HG03135 (cell line): ENCODE data around the gene B9D2.
"Not testable (repeated sequence)": the region's sequence is repeated elsewhere in the genome, so short reads cannot be mapped to it uniquely, and the experiment has no call there.

Experiments used
- ATAC-seq: cut with Tn5 transposase; IDR thresholded peaks from one replicate; pipeline ENCODE4 v1.9.1; 2021; ENCODE audit warnings: mild to moderate bottlenecking, moderate library complexity; ENCODE audit not compliant: unreplicated experiment

Gene B9D2

GRCh38 chr19:41392775-41393174, 28.8 kb upstream of the B9D2 start:
- no peak for ATAC-seq

- ATAC-seq: no peak
Observed at GRCh38 chr19:41391618-41392017, 27.7 kb upstream of the B9D2 start.

- no peak for ATAC-seq
Observed at GRCh38 chr19:41386442-41386841, 22.5 kb upstream of the B9D2 start.

GRCh38 chr19:41384351-41384750, 20.4 kb upstream of the B9D2 start:
- no peak for ATAC-seq

GRCh38 chr19:41381536-41381935, 17.6 kb upstream of the B9D2 start:
- not testable (repeated sequence) for ATAC-seq

- peak; percentile 69 for ATAC-seq
Observed at GRCh38 chr19:41377977-41378709, 14.2 kb upstream of the B9D2 start.

GRCh38 chr19:41376998-41377365, 13.0 kb upstream of the B9D2 start:
- ATAC-seq: no peak

- ATAC-seq: no peak
Observed at GRCh38 chr19:41376241-41376997, 12.5 kb upstream of the B9D2 start, which contains the start of gene TMEM91. Gene TMEM91, plus strand, starts transcription at chr19:41376533. Its CDS starts 1,777 bp downstream, at chr19:41378310.

GRCh38 chr19:41373993-41374392, 10.0 kb upstream of the B9D2 start:
- ATAC-seq: no peak

- no peak for ATAC-seq
Observed at GRCh38 chr19:41372501-41372900, 8.6 kb upstream of the B9D2 start.

- no peak for ATAC-seq
Observed at GRCh38 chr19:41371541-41371940, 7.6 kb upstream of the B9D2 start.

GRCh38 chr19:41371119-41371518, 7.2 kb upstream of the B9D2 start:
- not testable (repeated sequence) for ATAC-seq

GRCh38 chr19:41369769-41370168, 5.8 kb upstream of the B9D2 start:
- no peak for ATAC-seq

GRCh38 chr19:41367848-41368301, 3.9 kb upstream of the B9D2 start:
- no peak for ATAC-seq

- no peak for ATAC-seq
Observed at GRCh38 chr19:41366089-41366488, 2.1 kb upstream of the B9D2 start.

GRCh38 chr19:41364524-41365391, 809 bp upstream of the B9D2 start:
- ATAC-seq: no peak

GRCh38 chr19:41363371-41363752, 587 bp downstream of the B9D2 start:
- no peak for ATAC-seq

- ATAC-seq: no peak
Observed at GRCh38 chr19:41362143-41362847, 1.7 kb downstream of the B9D2 start.

GRCh38 chr19:41359741-41360140, 4.2 kb downstream of the B9D2 start:
- no peak for ATAC-seq

GRCh38 chr19:41357746-41358145, 6.2 kb downstream of the B9D2 start:
- ATAC-seq: no peak
